Stimulated activated CD8-positive, alpha-beta memory T cell treated with anti-CD3 and anti-CD28 coated beads, Interleukin-2, amount 100 ng/mL, for 1 hour (primary cell): ENCODE results near the gene BNC2.

ENCODE experiments used
- DNase-seq, 2 donors: peaks; one replicate each; pipeline ENCODE4 v3.0.0-alpha.2; 2020; ENCODE audit warnings: low read depth in 2 of 2

BNC2 gene

GRCh38 chr9:16715404-16715803 lies 155.1 kb downstream of the BNC2 start:
- DNase-seq, result no peak

GRCh38 chr9:16712787-16713186 lies 157.7 kb downstream of the BNC2 start:
- DNase-seq, result no peak

DNA sequence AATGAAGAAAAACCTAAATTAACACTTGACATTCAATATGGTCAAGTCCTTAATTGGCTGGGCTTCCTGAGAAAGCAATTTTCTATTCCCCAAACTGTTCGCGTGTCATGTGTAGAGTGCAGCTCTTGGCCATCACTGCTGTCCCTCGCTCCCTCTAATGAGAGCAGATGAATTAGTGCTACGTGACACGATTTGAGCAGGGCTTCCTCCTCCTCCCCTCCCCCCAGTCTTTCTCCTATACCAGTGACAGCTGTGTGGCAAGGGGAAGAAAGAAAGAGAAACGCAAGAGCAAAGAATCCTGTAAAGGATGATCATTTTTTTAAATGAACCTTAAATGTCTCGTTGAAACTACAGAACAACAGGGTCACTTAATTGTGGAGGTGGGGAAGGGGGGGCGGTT lies 159.6 kb downstream of the BNC2 start:
- no peak for DNase-seq

GRCh38 chr9:16709924-16710323 lies 160.5 kb downstream of the BNC2 start:
- DNase-seq, result no peak

- no peak for DNase-seq
Observed at GRCh38 chr9:16708656-16709435, 161.6 kb downstream of the BNC2 start.

DNA sequence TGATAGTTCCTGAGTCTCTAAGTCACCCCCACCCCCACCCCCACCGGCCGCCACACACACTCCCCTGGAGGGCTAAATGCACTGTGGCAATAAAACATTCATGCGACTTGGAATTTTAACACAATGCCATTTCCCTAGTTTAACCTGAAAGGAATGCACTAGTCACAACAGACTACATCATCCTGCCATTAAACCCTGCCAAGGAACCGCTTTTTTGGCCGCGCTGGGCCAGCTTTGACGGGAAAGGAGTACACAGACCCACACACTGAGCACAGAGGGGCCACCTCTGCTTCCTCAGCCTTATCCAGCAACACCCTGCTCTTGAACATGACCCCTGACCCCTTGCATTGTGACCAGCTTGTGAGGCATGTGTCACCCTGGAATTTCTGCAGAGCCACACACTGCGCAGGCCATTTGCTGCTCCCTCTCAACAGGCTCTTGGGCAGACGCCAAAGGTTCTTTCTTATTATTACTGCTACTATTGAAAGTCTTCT lies 165.3 kb downstream of the BNC2 start:
- no peak for DNase-seq

DNA sequence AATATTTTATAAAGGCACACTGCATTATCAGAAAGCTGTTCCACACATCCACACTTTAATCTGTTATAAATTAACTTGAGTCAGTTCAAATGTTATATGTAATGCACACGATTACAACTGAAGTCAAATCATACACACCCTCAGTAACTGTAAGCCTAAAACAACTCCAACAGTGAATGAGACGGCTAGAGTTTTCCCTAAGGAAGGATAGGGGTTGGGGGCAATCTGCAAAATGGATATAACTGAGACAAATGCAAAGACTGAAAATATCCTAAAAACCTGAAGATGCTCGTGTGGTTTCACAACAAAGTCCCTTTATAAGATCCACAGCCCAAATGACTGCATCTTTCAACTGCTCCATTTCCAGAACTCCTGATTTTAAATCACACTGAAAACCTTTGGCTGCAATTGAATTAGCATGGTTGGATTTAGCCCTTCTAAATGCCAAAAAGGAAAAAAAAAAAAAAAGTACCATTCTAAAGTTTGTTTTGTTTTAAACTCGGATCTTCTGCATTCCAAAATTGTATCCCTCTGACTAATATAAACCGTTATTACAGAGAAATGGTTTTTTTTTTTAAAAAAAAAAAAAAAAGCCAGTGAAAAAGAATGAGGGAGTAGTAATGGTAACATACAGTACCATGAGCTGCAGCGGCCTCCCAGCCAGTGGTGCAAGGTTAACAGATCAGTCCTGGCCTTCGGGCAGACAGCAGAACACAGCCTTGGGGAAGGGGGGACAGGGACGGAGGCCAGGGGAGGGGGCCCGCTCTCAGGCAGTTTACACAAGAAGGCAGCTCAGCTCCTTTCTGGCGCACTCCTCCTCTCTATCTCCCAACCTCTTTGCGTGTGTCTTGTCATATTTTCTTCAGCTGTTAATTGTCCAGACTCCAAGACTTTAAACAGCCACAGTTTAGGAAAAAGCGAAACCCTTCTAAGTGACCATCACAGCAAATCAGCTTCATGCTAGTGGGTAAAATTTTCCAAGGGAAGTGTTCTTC lies 166.1 kb downstream of the BNC2 start:
- no peak for DNase-seq

DNA sequence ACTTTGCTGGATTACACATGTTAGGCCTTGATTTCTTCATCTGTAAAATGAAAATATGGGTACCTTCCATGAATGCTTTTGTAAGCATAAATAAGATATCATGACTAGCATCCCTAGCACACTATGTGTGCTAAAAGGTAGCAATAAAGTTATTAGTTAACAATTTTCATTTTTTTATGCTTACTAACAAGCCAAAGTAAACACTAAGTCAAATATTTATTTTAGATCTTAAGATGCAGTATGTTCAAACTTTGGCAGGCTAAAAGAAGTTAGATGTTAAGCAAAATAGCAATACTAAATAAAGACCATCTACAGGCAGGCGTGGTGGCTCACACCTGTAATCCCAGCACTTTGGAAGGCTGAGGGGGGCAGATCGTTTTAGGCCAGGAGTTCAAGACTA lies 169.1 kb downstream of the BNC2 start:
- no peak for DNase-seq

GRCh38 chr9:16693616-16694015 lies 176.9 kb downstream of the BNC2 start:
- no peak for DNase-seq

GRCh38 chr9:16690628-16691027 lies 179.8 kb downstream of the BNC2 start:
- DNase-seq, result no peak

DNA sequence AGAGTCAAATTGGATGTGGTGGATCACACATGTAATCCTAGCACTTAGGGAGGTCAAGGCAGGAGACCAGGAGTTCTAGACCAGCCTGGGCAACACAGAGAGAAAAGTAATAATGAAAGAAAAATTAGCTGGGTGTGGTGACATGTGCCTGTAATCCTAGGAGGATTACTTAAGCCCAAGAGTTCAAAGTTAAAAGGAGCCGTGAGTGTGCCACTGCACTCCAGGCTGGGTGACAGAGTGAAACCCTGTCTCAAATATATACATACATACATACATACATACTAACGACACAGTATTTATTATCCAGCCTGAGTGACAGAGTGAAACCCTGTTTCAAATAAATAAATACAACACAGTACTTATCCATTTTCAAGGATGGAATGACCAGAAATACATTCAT lies 180.3 kb downstream of the BNC2 start:
- no peak for DNase-seq

- no peak for DNase-seq
Observed at GRCh38 chr9:16689351-16689938, 181.0 kb downstream of the BNC2 start.

- no peak for DNase-seq
Observed at GRCh38 chr9:16688814-16689213, 181.7 kb downstream of the BNC2 start.

DNA sequence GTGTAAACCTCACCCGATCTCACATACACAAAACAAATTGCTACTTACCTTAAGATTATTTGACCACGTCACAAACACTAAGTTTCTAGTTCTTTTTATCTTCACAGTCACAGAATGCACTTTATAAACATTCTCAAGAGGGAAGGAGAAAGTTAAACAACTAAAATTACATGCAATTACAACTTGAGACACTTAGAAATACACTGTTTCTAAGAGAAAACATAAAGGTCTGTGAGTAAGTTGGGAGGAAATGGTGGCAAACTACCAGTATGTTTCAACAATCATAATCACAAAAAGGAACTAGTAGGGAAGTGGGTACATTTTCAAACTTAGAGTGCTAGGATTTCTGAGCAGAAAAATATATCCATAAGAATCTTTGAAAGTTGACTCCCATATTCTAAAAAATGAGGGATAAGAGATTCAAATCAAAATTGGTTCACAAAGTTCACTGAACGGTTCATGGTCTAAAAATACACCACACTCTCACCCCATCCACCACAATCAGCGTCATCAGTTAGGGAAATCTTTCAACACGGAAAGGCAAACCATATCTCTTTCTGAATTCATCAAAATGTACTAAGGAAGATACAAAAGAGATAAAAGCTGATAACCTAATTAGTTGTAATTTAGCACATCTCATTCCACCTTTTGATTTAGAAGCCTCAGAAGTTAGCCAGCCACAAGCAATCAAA lies 182.6 kb downstream of the BNC2 start:
- DNase-seq, result no peak

- DNase-seq, result no peak
Observed at GRCh38 chr9:16683326-16683725, 187.1 kb downstream of the BNC2 start.

DNA sequence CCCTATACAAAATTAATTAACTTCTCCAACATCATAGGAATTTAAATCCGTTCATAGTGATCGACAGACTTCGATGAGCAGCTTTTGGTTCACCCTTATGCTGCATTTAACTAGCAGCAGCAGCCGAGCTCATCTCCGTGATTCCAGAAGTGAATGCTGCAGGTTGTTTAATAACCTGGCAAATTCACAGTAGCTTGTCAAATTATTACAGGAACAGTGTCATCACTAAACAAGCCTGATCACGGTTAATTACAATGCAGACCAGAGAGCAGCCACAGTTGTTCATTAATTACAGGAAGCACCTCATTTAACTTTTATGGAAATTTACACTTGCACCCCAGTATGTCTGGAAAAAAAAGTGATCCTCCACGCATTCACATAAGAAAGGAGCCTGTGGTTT lies 188.2 kb downstream of the BNC2 start:
- DNase-seq, result no peak

- DNase-seq, result no peak
Observed at GRCh38 chr9:16681652-16681987, 188.8 kb downstream of the BNC2 start.

- no peak for DNase-seq
Observed at GRCh38 chr9:16680975-16681651, 189.4 kb downstream of the BNC2 start.

GRCh38 chr9:16680541-16680940 lies 189.9 kb downstream of the BNC2 start:
- no peak for DNase-seq

- DNase-seq, result no peak
Observed at GRCh38 chr9:16679327-16679821, 191.1 kb downstream of the BNC2 start.

GRCh38 chr9:16676519-16676918 lies 194.0 kb downstream of the BNC2 start:
- no peak for DNase-seq
